Body of pancreas (tissue), 4 donors: ENCODE measurements around the gene HOXD8.

Experiments used
- POLR2A ChIP-seq, 3 donors: fragments of 450-650 bp; IDR thresholded peaks; one replicate each; pipeline ENCODE4 v1.6.1; 2016; ENCODE audit warnings: antibody characterized with exemption in 3 of 3, mild to moderate bottlenecking in 2 of 3
- TF ChIP-seq, protein P1 (sequence below), 7 experiments: fragments of 450-650 bp in 4 of 7; fragments of 200-600 bp in 3 of 7; sonication (generic) in 3 of 7; IDR thresholded peaks; one replicate each; pipeline ENCODE4 v1.5.1; 2016 to 2019; ENCODE audit warnings: antibody characterized with exemption in 7 of 7

DNA sequence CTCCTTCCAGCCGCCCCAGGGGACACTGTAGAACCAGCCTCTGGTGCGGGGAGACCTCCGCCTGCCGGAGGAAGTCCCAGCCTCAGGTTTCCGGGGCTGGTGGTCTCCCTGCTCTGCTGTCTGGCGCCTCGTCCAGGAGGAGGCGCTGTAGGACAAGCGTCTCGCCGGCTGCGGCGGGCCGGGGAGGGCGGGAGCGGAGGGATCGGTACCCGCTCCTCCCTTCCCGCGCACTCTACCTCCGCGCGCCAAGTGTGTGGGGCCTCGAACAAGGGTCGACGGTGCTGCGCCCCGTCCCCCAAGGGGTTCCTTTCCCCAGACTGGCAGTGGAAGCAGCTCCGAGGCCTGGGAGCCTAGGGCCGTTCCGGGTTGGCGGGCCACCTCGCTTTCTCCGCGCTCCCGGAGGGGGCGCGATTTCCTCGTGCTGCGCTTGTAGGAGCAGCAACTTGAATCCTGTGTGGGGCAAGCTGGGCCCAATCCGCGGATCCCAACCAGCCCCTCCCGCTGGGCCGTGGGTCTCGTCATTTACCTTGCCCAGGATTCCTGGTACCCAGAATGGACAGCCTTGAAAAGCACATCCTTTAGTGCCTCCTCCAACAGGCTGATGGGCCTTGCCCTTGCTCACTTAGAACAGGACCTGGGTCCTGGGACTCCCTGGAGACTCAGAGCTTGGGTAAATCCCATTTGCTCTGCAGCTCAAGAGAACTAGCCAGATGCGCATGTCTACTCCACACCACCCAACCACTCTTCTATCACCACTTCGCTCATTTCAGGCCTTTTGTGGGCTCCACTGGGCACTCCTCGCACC is 11.2 kb downstream of the HOXD8 start:
- TF ChIP-seq, protein P1, sequence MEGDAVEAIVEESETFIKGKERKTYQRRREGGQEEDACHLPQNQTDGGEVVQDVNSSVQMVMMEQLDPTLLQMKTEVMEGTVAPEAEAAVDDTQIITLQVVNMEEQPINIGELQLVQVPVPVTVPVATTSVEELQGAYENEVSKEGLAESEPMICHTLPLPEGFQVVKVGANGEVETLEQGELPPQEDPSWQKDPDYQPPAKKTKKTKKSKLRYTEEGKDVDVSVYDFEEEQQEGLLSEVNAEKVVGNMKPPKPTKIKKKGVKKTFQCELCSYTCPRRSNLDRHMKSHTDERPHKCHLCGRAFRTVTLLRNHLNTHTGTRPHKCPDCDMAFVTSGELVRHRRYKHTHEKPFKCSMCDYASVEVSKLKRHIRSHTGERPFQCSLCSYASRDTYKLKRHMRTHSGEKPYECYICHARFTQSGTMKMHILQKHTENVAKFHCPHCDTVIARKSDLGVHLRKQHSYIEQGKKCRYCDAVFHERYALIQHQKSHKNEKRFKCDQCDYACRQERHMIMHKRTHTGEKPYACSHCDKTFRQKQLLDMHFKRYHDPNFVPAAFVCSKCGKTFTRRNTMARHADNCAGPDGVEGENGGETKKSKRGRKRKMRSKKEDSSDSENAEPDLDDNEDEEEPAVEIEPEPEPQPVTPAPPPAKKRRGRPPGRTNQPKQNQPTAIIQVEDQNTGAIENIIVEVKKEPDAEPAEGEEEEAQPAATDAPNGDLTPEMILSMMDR (IDR thresholded peaks at IDR 0.05), result peak; percentile 75 to 92 (median 83)
- TF ChIP-seq POLR2A (IDR thresholded peaks at IDR 0.05), result no peak
